Measurements from ENCODE around the gene DR1. TPM values are rescaled to one million over a fixed set of nuclear protein-coding genes. Genes with fewer than 3 reads are reported as not detected.

DR1 gene
- total RNA-seq, 1 donor from 2014 or later = 8.7 TPM

DNA sequence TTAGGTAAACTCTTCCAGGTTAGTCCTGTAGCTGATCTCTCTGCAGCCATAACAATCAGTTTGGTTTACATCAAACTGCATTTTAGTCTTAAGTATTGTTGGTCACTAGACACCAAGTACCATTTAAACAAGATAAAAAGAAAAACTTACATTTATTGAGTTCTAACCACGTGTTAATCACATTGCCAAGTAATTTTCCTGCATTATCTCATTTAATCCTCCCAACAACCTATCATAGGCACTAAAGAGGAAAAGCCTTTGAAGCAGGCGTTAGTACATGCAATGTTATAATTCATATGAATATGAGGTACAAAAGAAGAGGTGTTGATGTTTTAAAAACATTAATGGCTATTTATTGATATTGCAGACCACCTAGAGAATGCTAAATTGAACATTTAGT is 9.0 kb downstream of the DR1 start:
- Histone ChIP-seq H3K27ac (no peak overlapping the region), H3K4me1 (peaks cover 4 to 32% of the 10 kb centered on the region in 2 donors)
- intact Hi-C loops (cut with DNase I) = no loop called here

GRCh38 chr1:93357242-93357641 is 11.5 kb downstream of the DR1 start:
- no peak for DNase-seq (ENCODE audit: low spot score in 2 of 2)
- no peak overlapping the region for H3K27ac ChIP-seq
- H3K9me3 ChIP-seq = no peaks in the 10 kb centered on the region
- intact Hi-C loops (cut with DNase I) = no loop called here
- H3K4me3 ChIP-seq = no peak overlapping the region
- peaks cover 4 to 22% of the 10 kb centered on the region in 2 donors for H3K4me1 ChIP-seq
- TF ChIP-seq CTCF (IDR thresholded peaks at IDR 0.05) = no peak
- peaks cover 11 to 47% of the 10 kb centered on the region in 2 donors for H3K36me3 ChIP-seq
- H3K27me3 ChIP-seq = no peaks in the 10 kb centered on the region

More for the DNA sequence above, 9.0 kb downstream of the DR1 start:
- H3K27me3 ChIP-seq = no peaks in the 10 kb centered on the region
- peaks cover 11 to 47% of the 10 kb centered on the region in 2 donors for H3K36me3 ChIP-seq
- DNase-seq (ENCODE audit: low spot score in 2 of 2) = no peak
- H3K9me3 ChIP-seq = no peaks in the 10 kb centered on the region
- TF ChIP-seq CTCF (IDR thresholded peaks at IDR 0.05) = no peak
- H3K4me3 ChIP-seq = no peak overlapping the region

DNA sequence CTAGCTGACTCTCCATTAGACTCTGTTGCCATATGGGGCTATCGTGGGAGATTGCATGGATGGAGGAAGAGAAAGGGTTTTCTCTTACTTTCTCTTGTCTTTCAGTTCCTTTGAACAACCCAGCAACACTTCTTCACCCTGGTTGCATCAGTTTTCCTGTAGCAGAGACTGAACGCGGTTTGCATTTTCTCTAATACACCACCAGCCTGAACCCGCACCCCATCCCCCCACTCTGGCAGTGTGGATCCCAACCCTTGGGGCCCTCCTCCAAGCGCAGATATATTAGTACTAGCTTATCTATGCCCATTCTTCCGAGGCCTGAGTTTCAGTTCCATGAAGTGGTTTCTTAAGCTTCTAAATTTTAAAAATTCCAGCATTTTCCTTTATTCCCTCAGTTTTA is 12.6 kb downstream of the DR1 start:
- peaks cover 11 to 52% of the 10 kb centered on the region in 2 donors for H3K36me3 ChIP-seq
- H3K27me3 ChIP-seq = no peaks in the 10 kb centered on the region
- no peak for DNase-seq (ENCODE audit: low spot score in 2 of 2)
- TF ChIP-seq CTCF (IDR thresholded peaks at IDR 0.05) = no peak
- no peak overlapping the region for H3K27ac ChIP-seq
- H3K4me3 ChIP-seq = no peak overlapping the region
- H3K4me1 ChIP-seq = peaks cover 4 to 16% of the 10 kb centered on the region in 2 donors
- intact Hi-C loops (cut with DNase I) = no loop called here
- no peaks in the 10 kb centered on the region for H3K9me3 ChIP-seq

DNA sequence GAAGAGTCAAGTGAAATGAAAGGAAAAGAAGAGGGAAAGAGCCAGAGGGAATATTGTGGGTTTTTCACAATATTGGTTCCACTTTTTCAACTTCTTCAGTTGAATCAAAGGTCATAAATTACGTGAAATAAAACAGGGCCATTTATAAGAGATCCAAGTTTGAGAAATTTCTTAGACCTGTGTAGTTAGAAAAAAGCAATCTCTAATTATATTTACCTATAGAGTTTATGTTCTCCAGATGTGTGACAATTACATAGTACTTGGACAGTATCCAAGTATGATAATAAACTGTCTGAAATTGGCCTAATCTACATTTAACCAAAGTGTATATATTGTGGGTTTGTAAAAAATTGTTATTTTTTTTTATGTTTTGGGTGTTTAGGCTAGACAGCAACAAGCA is 14.4 kb downstream of the DR1 start:
- H3K4me1 ChIP-seq = peaks cover 0 to 6% of the 10 kb centered on the region in 2 donors
- intact Hi-C loops (cut with DNase I) = no loop called here
- no peaks in the 10 kb centered on the region for H3K27me3 ChIP-seq
- no peaks in the 10 kb centered on the region for H3K9me3 ChIP-seq
- H3K36me3 ChIP-seq = peaks cover 3 to 46% of the 10 kb centered on the region in 2 donors
- no peak for DNase-seq (ENCODE audit: low spot score in 2 of 2)
- no peak overlapping the region for H3K4me3 ChIP-seq
- H3K27ac ChIP-seq = no peak overlapping the region
- no peak for TF ChIP-seq CTCF (IDR thresholded peaks at IDR 0.05)

DNA sequence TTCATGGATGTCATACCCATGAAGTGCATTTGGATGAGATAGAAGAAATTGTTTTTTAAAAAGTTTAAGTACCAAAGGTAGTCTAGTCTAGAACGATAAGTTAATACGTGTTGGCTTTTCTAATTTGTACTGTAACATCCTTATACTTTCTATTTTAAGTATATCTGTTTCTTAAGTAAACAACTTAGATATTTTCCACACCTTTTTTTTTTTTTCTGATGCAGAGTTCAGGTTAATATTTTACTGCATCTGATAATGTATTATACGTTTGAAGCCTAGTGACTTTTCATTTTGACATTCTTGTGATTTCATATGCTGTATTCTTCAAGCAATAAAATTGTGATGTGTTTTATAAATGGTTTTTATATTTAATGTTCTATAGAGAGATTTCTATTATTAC is 16.5 kb downstream of the DR1 start:
- Histone ChIP-seq H3K27me3 (no peaks in the 10 kb centered on the region), H3K36me3 (peaks cover 0 to 39% of the 10 kb centered on the region in 2 donors), H3K27ac (no peak overlapping the region), H3K4me3 (no peak overlapping the region), H3K9me3 (no peaks in the 10 kb centered on the region), H3K4me1 (peaks cover 0 to 6% of the 10 kb centered on the region in 2 donors)
- intact Hi-C loops (cut with DNase I) = no loop called here
- no peak for TF ChIP-seq CTCF (IDR thresholded peaks at IDR 0.05)
- no peak for DNase-seq (ENCODE audit: low spot score in 2 of 2)

DNA sequence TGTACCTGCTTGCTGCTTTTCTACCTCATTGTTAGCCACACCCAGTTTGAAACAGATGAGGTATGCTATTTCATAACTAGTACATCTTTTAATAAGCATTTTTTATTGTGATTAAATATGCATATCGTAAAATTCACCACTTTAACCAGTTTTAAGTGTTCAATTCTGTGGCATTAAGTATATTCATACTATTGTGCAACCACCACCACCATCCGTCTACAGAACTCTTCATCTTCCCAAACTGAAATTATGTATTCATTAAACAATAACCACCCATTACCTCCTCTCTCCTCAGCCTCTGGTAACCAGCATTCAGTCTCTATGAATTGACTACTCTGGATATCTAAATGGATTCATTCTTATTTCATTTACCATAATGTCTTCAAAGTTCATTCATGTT is 20.1 kb downstream of the DR1 start:
- Histone ChIP-seq H3K36me3 (peaks cover 0 to 32% of the 10 kb centered on the region in 2 donors), H3K4me1 (no peaks in the 10 kb centered on the region), H3K27ac (no peak overlapping the region), H3K9me3 (no peaks in the 10 kb centered on the region), H3K27me3 (no peaks in the 10 kb centered on the region), H3K4me3 (no peak overlapping the region)
- no peak for DNase-seq (ENCODE audit: low spot score in 2 of 2)
- no peak for TF ChIP-seq CTCF (IDR thresholded peaks at IDR 0.05)
- intact Hi-C loops (cut with DNase I) = no loop called here

Measured in ascending aorta (tissue), 2 donors.